ENCODE data around the gene PCDH15.

DNA sequence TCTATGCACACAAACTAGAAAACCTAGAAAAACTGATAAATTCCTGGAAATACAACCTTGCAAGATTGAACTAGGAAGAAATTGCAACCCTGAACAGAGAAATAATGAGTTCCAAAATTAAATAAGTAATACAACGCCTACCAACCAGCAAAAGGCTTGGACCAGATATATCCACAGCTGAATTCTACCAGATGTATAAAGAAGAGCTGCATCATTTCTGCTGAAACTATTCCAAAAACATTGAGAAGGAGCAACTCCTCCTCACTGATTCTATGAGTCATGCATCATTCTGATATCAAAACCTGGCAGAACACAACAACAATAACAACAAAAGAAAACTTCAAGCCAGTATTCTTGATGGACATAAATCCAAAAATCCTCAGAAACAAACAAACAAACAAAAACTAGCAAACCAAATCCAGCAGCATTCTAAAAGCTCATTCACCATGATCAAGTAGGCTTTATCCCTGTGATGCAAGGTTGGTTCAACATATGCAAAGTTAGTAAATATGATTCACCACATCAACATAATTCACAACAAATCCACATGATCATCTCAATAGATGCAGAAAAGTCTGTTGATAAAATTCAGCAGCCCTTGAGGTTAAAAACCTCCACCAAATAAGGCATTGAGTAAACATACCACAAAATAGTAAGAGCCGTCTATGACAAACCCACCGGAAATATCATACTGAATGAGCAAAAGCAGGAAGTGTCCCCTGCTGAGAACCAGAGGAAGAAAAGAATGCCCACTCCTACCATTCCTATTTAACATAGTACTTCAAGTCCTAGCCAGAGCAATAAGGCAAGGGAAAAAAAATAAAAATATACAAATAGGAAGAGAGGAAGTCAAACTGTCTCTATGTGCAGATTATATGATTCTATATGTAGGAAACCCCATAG is 98.2 kb downstream of the PCDH15 start:
- TF ChIP-seq, protein P1, sequence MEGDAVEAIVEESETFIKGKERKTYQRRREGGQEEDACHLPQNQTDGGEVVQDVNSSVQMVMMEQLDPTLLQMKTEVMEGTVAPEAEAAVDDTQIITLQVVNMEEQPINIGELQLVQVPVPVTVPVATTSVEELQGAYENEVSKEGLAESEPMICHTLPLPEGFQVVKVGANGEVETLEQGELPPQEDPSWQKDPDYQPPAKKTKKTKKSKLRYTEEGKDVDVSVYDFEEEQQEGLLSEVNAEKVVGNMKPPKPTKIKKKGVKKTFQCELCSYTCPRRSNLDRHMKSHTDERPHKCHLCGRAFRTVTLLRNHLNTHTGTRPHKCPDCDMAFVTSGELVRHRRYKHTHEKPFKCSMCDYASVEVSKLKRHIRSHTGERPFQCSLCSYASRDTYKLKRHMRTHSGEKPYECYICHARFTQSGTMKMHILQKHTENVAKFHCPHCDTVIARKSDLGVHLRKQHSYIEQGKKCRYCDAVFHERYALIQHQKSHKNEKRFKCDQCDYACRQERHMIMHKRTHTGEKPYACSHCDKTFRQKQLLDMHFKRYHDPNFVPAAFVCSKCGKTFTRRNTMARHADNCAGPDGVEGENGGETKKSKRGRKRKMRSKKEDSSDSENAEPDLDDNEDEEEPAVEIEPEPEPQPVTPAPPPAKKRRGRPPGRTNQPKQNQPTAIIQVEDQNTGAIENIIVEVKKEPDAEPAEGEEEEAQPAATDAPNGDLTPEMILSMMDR (IDR thresholded peaks at IDR 0.05; ENCODE audit: insufficient read depth, low read depth, low read length) = no peak
- TF ChIP-seq EZH2 (IDR thresholded peaks at IDR 0.05; ENCODE audit: insufficient read depth, low read length) = no peak
